WI38 (cell line): ENCODE measurements around the gene UTP14A.

Experiments
- H3K4me3 ChIP-seq: 2 replicates; pipeline ENCODE4 v1.5.1; 2011; ENCODE audit warnings: low read depth, mild to moderate bottlenecking, control low read depth, low read length
- TF ChIP-seq, protein P1 (sequence below): IDR thresholded peaks from 2 replicates; pipeline ENCODE4 v1.5.1; 2012; ENCODE audit warnings: low read depth, mild to moderate bottlenecking, control low read depth, low read length

The UTP14A gene

GRCh38 chrX:129933700-129934099, 27.7 kb downstream of the UTP14A start:
- TF ChIP-seq, protein P1, sequence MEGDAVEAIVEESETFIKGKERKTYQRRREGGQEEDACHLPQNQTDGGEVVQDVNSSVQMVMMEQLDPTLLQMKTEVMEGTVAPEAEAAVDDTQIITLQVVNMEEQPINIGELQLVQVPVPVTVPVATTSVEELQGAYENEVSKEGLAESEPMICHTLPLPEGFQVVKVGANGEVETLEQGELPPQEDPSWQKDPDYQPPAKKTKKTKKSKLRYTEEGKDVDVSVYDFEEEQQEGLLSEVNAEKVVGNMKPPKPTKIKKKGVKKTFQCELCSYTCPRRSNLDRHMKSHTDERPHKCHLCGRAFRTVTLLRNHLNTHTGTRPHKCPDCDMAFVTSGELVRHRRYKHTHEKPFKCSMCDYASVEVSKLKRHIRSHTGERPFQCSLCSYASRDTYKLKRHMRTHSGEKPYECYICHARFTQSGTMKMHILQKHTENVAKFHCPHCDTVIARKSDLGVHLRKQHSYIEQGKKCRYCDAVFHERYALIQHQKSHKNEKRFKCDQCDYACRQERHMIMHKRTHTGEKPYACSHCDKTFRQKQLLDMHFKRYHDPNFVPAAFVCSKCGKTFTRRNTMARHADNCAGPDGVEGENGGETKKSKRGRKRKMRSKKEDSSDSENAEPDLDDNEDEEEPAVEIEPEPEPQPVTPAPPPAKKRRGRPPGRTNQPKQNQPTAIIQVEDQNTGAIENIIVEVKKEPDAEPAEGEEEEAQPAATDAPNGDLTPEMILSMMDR: no peak
- no peak overlapping the region for H3K4me3 ChIP-seq

DNA sequence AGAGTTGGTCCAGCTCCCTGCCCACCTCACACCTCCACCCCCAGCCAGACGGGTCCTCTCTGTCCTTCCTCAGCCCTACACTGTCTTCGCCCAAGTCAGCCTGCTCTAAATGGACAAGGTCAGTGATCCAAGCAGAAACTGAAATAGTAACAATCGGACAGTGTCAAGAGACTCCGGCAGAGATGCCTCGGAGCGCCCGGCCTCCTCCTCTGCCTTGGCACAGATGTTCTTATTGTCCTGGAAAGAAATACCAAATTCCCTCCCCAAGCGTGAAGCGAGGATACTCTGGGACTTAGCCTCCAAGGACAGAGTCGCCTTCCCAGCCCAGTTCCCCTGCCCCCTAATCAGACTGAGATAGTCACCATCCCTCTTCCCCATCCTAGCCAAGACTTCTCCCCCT, 28.5 kb downstream of the UTP14A start:
- no peak overlapping the region for H3K4me3 ChIP-seq

DNA sequence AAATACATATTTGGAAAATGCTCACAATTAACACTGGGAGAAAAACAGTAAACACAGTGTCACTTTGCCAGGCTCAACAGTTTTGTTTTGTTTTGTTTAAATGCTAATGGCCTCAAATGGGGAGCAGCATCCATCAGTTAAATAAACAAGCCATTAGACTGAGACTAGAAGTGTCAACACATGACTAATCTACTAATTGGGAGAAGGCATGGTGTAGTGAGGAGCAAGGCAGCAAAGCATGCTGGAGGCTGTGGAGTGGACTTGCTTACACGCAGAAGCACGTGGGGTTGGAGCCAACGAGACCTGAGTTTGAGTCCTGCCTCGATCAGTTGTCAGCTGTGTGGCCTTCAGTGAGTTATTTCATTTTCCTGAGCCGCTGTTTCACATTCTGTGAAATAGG, 29.0 kb downstream of the UTP14A start:
- TF ChIP-seq, protein P1: no peak
- no peak overlapping the region for H3K4me3 ChIP-seq

More for the DNA sequence above, 28.5 kb downstream of the UTP14A start:
- TF ChIP-seq, protein P1: no peak

DNA sequence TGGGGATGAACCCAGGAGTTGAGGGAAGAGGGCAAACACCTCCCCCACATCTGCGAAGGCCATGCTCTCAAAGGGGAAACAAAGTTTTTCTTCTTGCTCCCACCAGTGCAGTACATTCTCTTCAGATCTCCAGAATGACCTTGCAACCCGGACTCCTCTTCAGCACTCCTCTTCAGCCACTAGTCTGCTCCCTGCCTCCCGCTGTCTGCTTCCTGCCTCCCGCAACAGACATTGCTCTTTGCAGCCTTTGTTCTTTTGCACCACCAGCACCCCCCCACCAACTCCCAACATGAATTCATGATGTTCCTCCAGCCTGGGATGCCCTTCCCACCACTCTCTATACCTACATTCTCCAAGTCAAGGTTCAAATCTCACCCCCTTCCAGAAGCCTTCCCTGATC, 32.1 kb downstream of the UTP14A start:
- TF ChIP-seq, protein P1: no peak
- H3K4me3 ChIP-seq: no peak overlapping the region

DNA sequence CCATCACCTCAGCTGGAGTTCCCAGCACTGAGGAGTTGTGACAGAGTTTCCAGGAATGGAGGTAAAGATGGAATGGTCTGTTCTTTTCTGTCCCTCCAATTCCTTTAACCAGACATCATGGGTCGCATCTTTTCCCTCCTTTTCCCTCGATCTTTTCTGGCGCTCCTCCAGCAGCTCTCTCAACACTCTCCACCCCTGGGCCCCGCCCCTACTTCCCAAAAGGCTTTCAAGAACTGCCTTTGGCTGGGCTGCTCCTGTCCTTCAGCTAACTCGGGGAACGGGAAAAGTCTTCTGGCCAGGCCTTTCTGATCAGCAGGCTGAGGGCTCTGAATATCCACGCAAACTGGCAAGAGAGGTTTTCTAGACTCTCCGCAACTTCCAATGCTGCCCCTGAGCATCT, 34.0 kb downstream of the UTP14A start:
- TF ChIP-seq, protein P1: no peak
- H3K4me3 ChIP-seq: no peak overlapping the region

DNA sequence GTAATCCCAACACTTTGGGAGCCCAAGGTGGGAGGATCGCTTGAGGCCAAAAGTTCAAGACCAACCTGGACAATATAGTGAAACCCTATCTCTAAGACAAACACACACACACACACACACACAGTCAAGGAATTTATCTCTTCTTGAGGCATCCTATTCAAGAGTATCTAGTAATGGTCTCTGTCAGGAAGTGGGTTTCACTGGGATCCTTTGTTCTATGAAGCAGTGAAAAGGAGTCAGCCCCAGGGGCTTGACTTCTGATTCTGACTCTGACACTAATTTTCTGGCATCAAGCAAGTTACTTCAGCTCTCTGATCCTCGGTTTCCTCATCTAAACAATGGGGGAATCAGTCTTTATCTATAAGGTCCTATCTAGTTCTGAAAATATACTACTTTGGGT, 34.8 kb downstream of the UTP14A start:
- TF ChIP-seq, protein P1: no peak
- no peak overlapping the region for H3K4me3 ChIP-seq

GRCh38 chrX:129945131-129945530, 39.2 kb downstream of the UTP14A start:
- H3K4me3 ChIP-seq: no peak overlapping the region
- TF ChIP-seq, protein P1: no peak
